GM19438 (cell line): Measurements from ENCODE around the gene SNRPD2.

Source experiments
- ATAC-seq: cut with Tn5 transposase; IDR thresholded peaks from one replicate; pipeline ENCODE4 v1.9.1; 2021; ENCODE audit warnings: low read depth; ENCODE audit not compliant: unreplicated experiment

The SNRPD2 gene

GRCh38 chr19:45660636-45661035 lies 31.1 kb downstream of the SNRPD2 start:
- ATAC-seq: no peak

GRCh38 chr19:45659096-45659729 lies 32.5 kb downstream of the SNRPD2 start:
- no peak for ATAC-seq

- no peak for ATAC-seq
These were observed 34.1 kb downstream of the SNRPD2 start for GRCh38 chr19:45657520-45658167.

- no peak for ATAC-seq
These were observed 36.7 kb downstream of the SNRPD2 start for GRCh38 chr19:45655073-45655472.

GRCh38 chr19:45653634-45654033 lies 38.1 kb downstream of the SNRPD2 start:
- ATAC-seq: no peak

- no peak for ATAC-seq
These were observed 41.0 kb downstream of the SNRPD2 start for GRCh38 chr19:45650722-45651121.

- no peak for ATAC-seq
These were observed 45.4 kb downstream of the SNRPD2 start for GRCh38 chr19:45646345-45646698.

GRCh38 chr19:45645631-45646344 lies 46.0 kb downstream of the SNRPD2 start:
- ATAC-seq: peak; percentile 29

GRCh38 chr19:45645068-45645630 lies 46.6 kb downstream of the SNRPD2 start:
- ATAC-seq: no peak

GRCh38 chr19:45643927-45644771 lies 47.6 kb downstream of the SNRPD2 start:
- no peak for ATAC-seq

GRCh38 chr19:45643024-45643926 lies 48.5 kb downstream of the SNRPD2 start:
- no peak for ATAC-seq

- peak; percentile 39 for ATAC-seq
These were observed 50.3 kb downstream of the SNRPD2 start for GRCh38 chr19:45641274-45642105.

- no peak for ATAC-seq
These were observed 50.9 kb downstream of the SNRPD2 start for GRCh38 chr19:45640849-45641273.

GRCh38 chr19:45638930-45639729 lies 52.6 kb downstream of the SNRPD2 start, which contains the start of gene EML2:
Gene EML2, minus strand, starts transcription at chr19:45639397. Its CDS starts 21 bp downstream, at chr19:45639376.
- ATAC-seq: no peak

GRCh38 chr19:45637890-45638667 lies 53.7 kb downstream of the SNRPD2 start:
- ATAC-seq: no peak
